Uterus (tissue), 2 donors: ENCODE data around the gene SBNO2.

Source experiments
- CTCF ChIP-seq, 4 experiments: fragments of 200-600 bp in 2 of 4; fragments of 450-650 bp in 2 of 4; sonication (generic) in 2 of 4; IDR thresholded peaks; one replicate each; pipeline ENCODE4 v1.5.1; 2016 to 2019; ENCODE audit warnings: antibody characterized with exemption in 4 of 4, mild to moderate bottlenecking in 2 of 4, moderate library complexity in 1 of 4
- POLR2A ChIP-seq, 2 donors: fragments of 450-650 bp; IDR thresholded peaks; one replicate each; pipeline ENCODE4 v1.6.1; 2016; ENCODE audit warnings: antibody characterized with exemption in 2 of 2, mild to moderate bottlenecking in 1 of 2, moderate library complexity in 1 of 2

DNA sequence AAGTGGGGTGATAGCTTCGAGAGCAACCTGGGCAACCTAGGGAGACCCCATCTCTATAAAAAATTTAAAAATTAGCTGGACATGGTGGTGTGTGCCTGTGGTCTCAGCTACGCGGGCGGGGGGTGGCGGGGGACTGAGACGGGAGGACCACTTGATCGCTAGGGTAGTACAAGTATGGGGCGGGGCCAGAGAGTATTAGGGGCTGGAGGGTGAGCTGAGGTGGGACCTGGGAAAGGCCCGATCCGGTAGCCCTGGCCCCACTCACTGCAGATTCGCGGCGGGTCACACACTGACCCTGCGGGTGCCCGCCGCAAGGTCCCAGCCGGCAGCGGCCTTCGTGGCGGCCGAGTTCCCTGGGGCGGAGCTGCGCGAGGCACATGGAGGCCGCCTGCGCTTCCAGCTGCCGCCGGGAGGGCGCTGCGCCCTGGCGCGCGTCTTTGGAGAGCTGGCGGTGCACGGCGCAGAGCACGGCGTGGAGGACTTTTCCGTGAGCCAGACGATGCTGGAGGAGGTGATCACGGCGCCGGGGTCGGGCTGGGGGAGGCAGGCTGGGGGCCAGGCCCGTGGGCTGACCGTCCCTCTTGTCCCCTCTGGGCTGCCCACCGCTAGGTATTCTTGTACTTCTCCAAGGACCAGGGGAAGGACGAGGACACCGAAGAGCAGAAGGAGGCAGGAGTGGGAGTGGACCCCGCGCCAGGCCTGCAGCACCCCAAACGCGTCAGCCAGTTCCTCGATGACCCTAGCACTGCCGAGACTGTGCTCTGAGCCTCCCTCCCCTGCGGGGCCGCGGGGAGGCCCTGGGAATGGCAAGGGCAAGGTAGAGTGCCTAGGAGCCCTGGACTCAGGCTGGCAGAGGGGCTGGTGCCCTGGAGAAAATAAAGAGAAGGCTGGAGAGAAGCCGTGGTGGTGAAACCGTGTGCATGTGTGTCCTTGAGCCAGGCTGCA lies 109.1 kb downstream of the SBNO2 start:
- TF ChIP-seq CTCF (IDR thresholded peaks at IDR 0.05) (peak; percentile 34 to 77 (median 70)), POLR2A (IDR thresholded peaks at IDR 0.05) (no peak)
